Measurements from ENCODE around the gene CLCA4. TPM values are rescaled to one million over a fixed set of nuclear protein-coding genes. Genes with fewer than 3 reads are reported as not detected.

Gene CLCA4
- total and polyA plus RNA-seq, 5 experiments from 2014 or later, result 0.11 TPM; not detected in 4

GRCh38 chr1:86538775-86539174, 8.1 kb upstream of the CLCA4 start:
- Mint-ChIP-seq H3K27ac (no peak overlapping the region), H3K4me1 (no peaks in the 10 kb centered on the region), H3K9me3 (no peaks in the 10 kb centered on the region), H3K4me3 (no peak overlapping the region), H3K36me3 (no peaks in the 10 kb centered on the region), H3K27me3 (peaks cover 7 to 33% (median 24%) of the 10 kb centered on the region in 5 donors)
- ATAC-seq (no peak), DNase-seq (no peak)
- POLR2A ChIA-PET, result no interaction called here

- ATAC-seq, result no peak
These were observed 5.0 kb upstream of the CLCA4 start for GRCh38 chr1:86541859-86542258.

GRCh38 chr1:86542631-86543030, 4.2 kb upstream of the CLCA4 start:
- no peaks in the 10 kb centered on the region for H3K9me3 Mint-ChIP-seq
- H3K4me3 Mint-ChIP-seq, result no peak overlapping the region
- DNase-seq, result no peak
- no peak for ATAC-seq
- peaks cover 7 to 19% (median 14%) of the 10 kb centered on the region in 5 donors for H3K27me3 Mint-ChIP-seq
- no peak overlapping the region for H3K27ac Mint-ChIP-seq
- no peaks in the 10 kb centered on the region for H3K4me1 Mint-ChIP-seq
- POLR2A ChIA-PET, result no interaction called here
- H3K36me3 Mint-ChIP-seq, result no peaks in the 10 kb centered on the region

More at GRCh38 chr1:86541859-86542258, 5.0 kb upstream of the CLCA4 start:
- Mint-ChIP-seq H3K9me3 (no peaks in the 10 kb centered on the region), H3K27ac (no peak overlapping the region), H3K4me1 (no peaks in the 10 kb centered on the region), H3K4me3 (no peak overlapping the region), H3K27me3 (peaks cover 7 to 23% (median 14%) of the 10 kb centered on the region in 5 donors), H3K36me3 (no peaks in the 10 kb centered on the region)
- no peak for DNase-seq
- POLR2A ChIA-PET, result no interaction called here

GRCh38 chr1:86548839-86549238, 2.0 kb downstream of the CLCA4 start:
- POLR2A ChIA-PET, result no interaction called here
- ATAC-seq (no peak), DNase-seq (no peak)
- peaks cover 0 to under 1% (median 0%) of the 10 kb centered on the region in 9 donors for H3K9me3 Mint-ChIP-seq
- H3K36me3 Mint-ChIP-seq, result no peaks in the 10 kb centered on the region
- peaks cover 0 to 8% (median 1%) of the 10 kb centered on the region in 5 donors for H3K27me3 Mint-ChIP-seq
- H3K4me3 Mint-ChIP-seq, result no peak overlapping the region
- H3K4me1 Mint-ChIP-seq, result no peaks in the 10 kb centered on the region
- no peak overlapping the region for H3K27ac Mint-ChIP-seq

GRCh38 chr1:86551305-86551704, 4.4 kb downstream of the CLCA4 start:
- Mint-ChIP-seq H3K4me1 (no peaks in the 10 kb centered on the region), H3K27ac (no peak overlapping the region), H3K36me3 (no peaks in the 10 kb centered on the region), H3K9me3 (peaks cover 0 to 14% (median 0%) of the 10 kb centered on the region in 9 donors), H3K4me3 (no peak overlapping the region), H3K27me3 (peaks cover 0 to 4% (median under 1%) of the 10 kb centered on the region in 5 donors)
- ATAC-seq (no peak), DNase-seq (no peak)
- POLR2A ChIA-PET, result no interaction called here

GRCh38 chr1:86552376-86552775, 5.5 kb downstream of the CLCA4 start:
- no peak overlapping the region for H3K4me3 Mint-ChIP-seq
- ATAC-seq (no peak), DNase-seq (no peak)
- peaks cover 1 to 8% (median 4%) of the 10 kb centered on the region in 5 donors for H3K27me3 Mint-ChIP-seq
- POLR2A ChIA-PET, result no interaction called here
- H3K9me3 Mint-ChIP-seq, result peaks cover 0 to 17% (median 2%) of the 10 kb centered on the region in 9 donors
- peaks cover 0 to under 1% (median 0%) of the 10 kb centered on the region in 3 donors for H3K36me3 Mint-ChIP-seq
- no peak overlapping the region for H3K27ac Mint-ChIP-seq
- H3K4me1 Mint-ChIP-seq, result no peaks in the 10 kb centered on the region

GRCh38 chr1:86557739-86558138, 10.9 kb downstream of the CLCA4 start:
- Mint-ChIP-seq H3K27ac (no peak overlapping the region), H3K4me3 (no peak overlapping the region), H3K27me3 (peaks cover 14 to 38% (median 19%) of the 10 kb centered on the region in 5 donors), H3K9me3 (peaks cover 0 to 38% (median 20%) of the 10 kb centered on the region in 9 donors), H3K36me3 (peaks cover 3 to 22% (median 7%) of the 10 kb centered on the region in 3 donors), H3K4me1 (no peaks in the 10 kb centered on the region)
- ATAC-seq (no peak), DNase-seq (no peak)
- POLR2A ChIA-PET, result interaction anchor here (0.7 kb wide), 1 partner anchor 176 kb away, joined by 4 read pairs; no protein-coding TSS in a partner anchor

GRCh38 chr1:86563849-86564248, 17.0 kb downstream of the CLCA4 start:
- Mint-ChIP-seq H3K36me3 (peaks cover 0 to 13% (median 3%) of the 10 kb centered on the region in 3 donors), H3K27me3 (peaks cover 16 to 30% (median 23%) of the 10 kb centered on the region in 5 donors), H3K4me1 (no peaks in the 10 kb centered on the region), H3K9me3 (peaks cover 0 to 12% (median 5%) of the 10 kb centered on the region in 9 donors), H3K4me3 (no peak overlapping the region), H3K27ac (no peak overlapping the region)
- POLR2A ChIA-PET, result no interaction called here
- ATAC-seq (no peak), DNase-seq (no peak)

- no peaks in the 10 kb centered on the region for H3K36me3 Mint-ChIP-seq
- ATAC-seq, result no peak
- POLR2A ChIA-PET, result no interaction called here
- H3K27ac Mint-ChIP-seq, result no peak overlapping the region
- H3K9me3 Mint-ChIP-seq, result no peaks in the 10 kb centered on the region
- no peak for DNase-seq
- H3K27me3 Mint-ChIP-seq, result peaks cover 4 to 15% (median 13%) of the 10 kb centered on the region in 5 donors
- H3K4me3 Mint-ChIP-seq, result no peak overlapping the region
- H3K4me1 Mint-ChIP-seq, result no peaks in the 10 kb centered on the region
These were observed 20.5 kb downstream of the CLCA4 start for GRCh38 chr1:86567341-86567740.

GRCh38 chr1:86567878-86568277, 21.0 kb downstream of the CLCA4 start:
- H3K27me3 Mint-ChIP-seq, result peaks cover 4 to 15% (median 13%) of the 10 kb centered on the region in 5 donors
- H3K4me3 Mint-ChIP-seq, result no peak overlapping the region
- H3K36me3 Mint-ChIP-seq, result no peaks in the 10 kb centered on the region
- H3K27ac Mint-ChIP-seq, result no peak overlapping the region
- POLR2A ChIA-PET, result no interaction called here
- no peaks in the 10 kb centered on the region for H3K4me1 Mint-ChIP-seq
- H3K9me3 Mint-ChIP-seq, result no peaks in the 10 kb centered on the region
- no peak for ATAC-seq
- no peak for DNase-seq

- Mint-ChIP-seq H3K4me3 (no peak overlapping the region), H3K27ac (no peak overlapping the region), H3K36me3 (no peaks in the 10 kb centered on the region), H3K9me3 (no peaks in the 10 kb centered on the region), H3K27me3 (peaks cover 0 to 13% (median 6%) of the 10 kb centered on the region in 5 donors), H3K4me1 (no peaks in the 10 kb centered on the region)
- POLR2A ChIA-PET, result no interaction called here
- ATAC-seq (no peak), DNase-seq (no peak)
These were observed 27.0 kb downstream of the CLCA4 start for GRCh38 chr1:86573763-86574484.

- POLR2A ChIA-PET, result no interaction called here
- Mint-ChIP-seq H3K4me3 (no peak overlapping the region), H3K9me3 (no peaks in the 10 kb centered on the region), H3K4me1 (no peaks in the 10 kb centered on the region), H3K27ac (no peak overlapping the region), H3K36me3 (no peaks in the 10 kb centered on the region), H3K27me3 (peaks cover 0 to 5% (median 0%) of the 10 kb centered on the region in 5 donors)
- no peak for DNase-seq
- no peak for ATAC-seq
These were observed 34.4 kb downstream of the CLCA4 start for GRCh38 chr1:86581231-86581630.

GRCh38 chr1:86582161-86582560, 35.3 kb downstream of the CLCA4 start:
- H3K4me1 Mint-ChIP-seq, result no peaks in the 10 kb centered on the region
- ATAC-seq, result no peak
- no peaks in the 10 kb centered on the region for H3K27me3 Mint-ChIP-seq
- H3K36me3 Mint-ChIP-seq, result no peaks in the 10 kb centered on the region
- H3K4me3 Mint-ChIP-seq, result no peak overlapping the region
- H3K27ac Mint-ChIP-seq, result no peak overlapping the region
- no peaks in the 10 kb centered on the region for H3K9me3 Mint-ChIP-seq
- POLR2A ChIA-PET, result no interaction called here
- no peak for DNase-seq

- ATAC-seq (no peak), DNase-seq (no peak)
- H3K27me3 Mint-ChIP-seq, result peaks cover 0 to 5% (median 5%) of the 10 kb centered on the region in 5 donors
- no peak overlapping the region for H3K27ac Mint-ChIP-seq
- POLR2A ChIA-PET, result no interaction called here
- H3K36me3 Mint-ChIP-seq, result no peaks in the 10 kb centered on the region
- no peaks in the 10 kb centered on the region for H3K9me3 Mint-ChIP-seq
- no peak overlapping the region for H3K4me3 Mint-ChIP-seq
- no peaks in the 10 kb centered on the region for H3K4me1 Mint-ChIP-seq
These were observed 36.2 kb downstream of the CLCA4 start for GRCh38 chr1:86583032-86583431.

Measured in naive thymus-derived CD8-positive, alpha-beta T cell (primary cell).